Fibroblast of skin of scalp (primary cell): ENCODE data around the gene TSPAN14.
A peak's percentile ranks its signal among the peaks of the same experiment; 100 is the strongest.
"Not testable (repeated sequence)": the region's sequence is repeated elsewhere in the genome, so short reads cannot be mapped to it uniquely, and the experiment has no call there.

Source experiments
- DNase-seq: peaks from one replicate; pipeline ENCODE4 v3.0.0-alpha.2; 2013

The TSPAN14 gene

DNA sequence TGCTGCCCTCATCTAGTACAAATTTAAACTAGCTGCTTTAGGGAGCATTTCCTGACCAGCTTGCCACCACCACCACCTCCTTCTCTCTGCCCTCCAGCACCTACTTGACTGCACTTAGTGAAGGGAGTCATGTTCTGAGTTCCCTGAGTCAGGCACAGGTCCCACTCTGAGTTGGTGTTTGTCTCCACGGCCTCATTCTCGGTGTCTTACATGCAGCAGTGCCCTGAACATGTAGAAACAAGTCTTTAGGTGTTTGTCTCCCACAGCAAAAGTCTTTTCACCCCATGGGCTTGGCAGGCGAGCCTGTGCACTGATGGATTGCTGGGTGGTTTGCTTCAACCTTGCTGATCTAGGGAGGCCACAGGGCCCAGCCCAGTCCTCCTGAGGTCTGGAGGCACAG lies 16.9 kb downstream of the TSPAN14 start:
- DNase-seq = no peak

DNA sequence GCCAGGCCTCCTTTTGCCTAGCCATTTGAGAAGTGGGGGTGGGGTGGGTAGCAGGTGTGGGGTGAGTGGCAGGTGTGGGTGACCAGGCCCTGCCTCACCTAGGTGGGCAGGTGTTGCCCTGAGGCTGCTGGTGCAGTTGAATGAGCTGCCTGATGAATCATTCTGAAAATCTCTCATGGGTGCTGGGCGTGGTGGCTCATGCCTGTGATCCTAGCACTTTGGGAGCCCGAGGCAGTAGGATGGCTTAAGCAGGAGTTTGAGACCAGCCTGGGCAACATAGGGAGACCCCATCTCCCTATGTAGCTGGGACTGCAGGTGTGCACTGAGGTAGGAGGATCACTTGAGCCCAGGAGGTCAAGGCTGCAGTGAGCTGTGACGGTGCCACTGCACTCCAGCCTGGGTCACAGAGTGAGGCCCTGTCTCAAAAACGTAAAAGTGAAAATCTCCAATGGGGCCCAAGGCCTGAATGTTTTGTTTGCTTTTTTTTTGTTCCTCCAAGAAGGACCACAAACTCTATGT lies 17.7 kb downstream of the TSPAN14 start:
- no peak for DNase-seq

DNA sequence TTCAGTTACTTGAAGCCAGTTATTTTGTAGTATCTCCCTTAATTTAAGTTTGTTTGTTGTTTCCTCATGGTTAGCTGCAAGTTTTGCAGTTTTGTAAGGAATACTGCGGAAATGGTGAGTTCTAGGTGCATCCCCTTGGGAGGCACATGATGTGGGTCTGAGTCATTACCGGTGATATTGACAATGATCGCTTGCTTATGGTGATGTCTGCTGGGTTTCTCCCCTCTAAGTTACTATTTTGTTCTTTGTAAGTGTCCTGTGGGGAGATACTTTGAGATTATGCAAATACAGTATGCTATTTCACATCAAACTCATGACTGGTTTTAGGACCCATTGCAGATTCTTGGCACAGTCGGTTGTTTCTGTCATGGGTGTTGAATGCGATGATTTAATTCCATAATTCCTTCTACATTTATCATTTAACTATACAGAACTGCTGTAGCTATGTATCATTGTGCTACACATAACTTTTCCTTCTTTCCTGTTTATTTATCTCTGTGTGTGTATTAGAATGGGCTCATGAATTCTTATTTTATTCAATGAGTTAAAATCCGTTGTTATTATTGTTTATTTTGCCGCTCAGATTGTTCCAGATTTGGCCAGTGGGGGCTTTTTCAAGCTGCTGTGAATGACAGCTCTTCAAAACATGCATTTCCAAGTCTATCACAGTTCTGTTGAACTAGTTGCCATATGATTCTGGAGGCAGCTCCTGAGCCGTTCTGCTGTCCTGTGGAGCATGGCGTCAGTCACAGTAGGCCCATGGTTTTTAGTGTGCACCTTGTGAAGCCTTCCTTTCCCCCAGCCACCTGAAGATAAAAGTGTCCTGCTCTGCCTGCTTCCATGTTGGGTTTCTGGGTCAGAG lies 18.4 kb downstream of the TSPAN14 start:
- peak; percentile 89 for DNase-seq

DNA sequence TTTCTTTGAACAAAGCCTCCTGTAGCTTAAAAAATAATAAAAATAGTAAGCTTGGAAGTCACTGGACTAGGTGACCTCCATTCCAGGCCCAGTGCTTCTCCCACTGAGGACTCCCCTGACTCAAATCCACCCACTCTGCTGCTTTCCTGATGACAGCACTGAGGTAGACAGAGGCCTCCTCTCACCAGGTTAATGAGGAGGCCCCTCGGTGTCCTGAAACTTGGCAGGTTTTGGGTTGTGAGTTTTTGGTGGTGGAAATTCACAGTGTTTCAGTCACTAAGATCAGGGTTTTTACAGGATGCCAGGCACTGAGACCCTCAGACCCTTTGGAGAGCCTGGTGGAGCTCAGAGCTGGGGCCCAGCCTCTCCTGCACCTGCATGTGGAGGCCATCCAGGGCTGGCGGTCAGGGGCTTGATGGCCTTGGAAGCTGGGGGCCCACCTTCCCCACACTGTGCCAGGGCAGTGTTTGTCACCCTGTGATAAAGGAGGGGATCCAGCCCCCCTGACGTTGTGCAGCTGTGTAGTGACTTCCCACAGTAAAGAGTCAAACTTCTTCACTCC lies 19.1 kb downstream of the TSPAN14 start:
- no peak for DNase-seq

DNA sequence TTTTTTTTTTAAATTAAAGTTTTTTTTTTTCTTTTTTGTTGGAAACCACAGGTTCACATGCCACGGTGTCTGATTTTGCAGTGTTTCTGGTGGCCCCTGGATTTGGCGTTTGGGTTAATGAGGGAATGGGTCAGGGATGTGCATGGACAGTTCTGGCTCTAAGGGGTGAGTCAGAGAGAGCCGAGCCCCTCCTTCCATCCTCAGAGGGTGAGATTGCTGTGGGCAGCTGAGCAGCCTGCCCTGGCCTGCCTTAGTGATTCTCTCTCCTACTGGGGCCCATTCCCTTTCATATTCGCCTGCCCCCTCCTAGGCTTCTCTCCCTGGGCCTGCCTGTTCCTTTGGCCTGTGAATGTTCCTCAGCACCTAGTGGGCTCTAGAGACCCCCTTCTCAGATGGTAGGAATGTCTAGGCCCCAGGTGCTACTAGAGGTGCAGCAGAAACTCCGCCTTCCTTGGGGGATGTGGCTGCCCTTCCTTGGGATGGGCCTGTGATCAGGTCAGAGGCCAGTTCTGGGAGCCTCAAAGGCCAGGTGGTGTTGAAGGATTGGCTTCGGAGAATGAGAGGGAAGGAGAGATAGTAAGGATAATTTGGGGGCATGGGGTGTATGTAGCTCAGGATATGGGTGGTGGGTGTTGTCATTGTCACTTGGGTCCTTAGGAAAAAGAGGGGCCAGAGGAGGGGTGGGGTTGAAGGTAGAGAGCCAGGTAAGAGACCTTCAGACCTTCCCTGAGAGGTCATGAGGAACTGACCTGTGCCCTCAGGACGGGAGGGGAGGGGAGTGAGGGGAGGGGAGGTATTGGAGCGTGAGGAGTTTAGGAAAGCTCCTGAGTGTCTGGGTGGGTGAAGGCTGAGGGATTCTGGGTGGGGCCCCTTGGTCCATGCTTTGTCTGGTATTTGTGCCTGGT lies 19.8 kb downstream of the TSPAN14 start:
- peak; percentile 31 for DNase-seq

DNA sequence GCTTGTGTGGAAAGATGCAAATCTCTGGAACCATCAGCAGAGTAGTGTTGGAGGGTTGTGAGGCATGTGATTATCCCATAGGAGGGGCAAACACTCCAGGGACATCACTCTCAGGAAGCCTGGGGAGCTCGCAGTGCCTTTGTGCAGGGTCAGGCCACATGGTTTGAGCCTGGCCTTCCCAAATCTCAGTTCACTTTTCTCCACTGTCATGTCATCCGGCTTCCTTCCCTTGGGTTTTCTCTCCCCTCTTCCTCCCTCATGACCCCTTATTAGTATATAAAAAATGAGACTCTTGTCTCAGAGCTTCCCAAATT lies 20.4 kb downstream of the TSPAN14 start:
- no peak for DNase-seq

DNA sequence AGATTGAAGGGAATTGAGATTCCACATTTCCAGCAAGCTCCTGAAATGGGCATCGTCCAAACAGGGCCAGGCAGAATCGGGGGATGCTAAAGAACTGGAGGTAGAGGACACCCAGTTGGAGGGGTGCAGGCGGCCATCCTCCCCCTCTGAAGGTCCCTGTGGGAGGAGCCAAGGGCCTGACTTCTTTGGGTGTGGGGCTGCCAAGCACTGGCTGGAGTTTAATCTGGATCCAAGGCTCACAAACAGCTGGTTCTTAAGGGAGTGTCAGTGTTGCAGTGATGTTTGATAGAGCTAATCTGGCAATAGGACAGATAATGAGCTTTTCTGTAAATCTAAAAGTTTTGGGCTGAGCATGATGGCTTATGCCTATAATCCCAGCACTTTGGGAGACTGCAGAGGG lies 20.8 kb downstream of the TSPAN14 start:
- no peak for DNase-seq

DNA sequence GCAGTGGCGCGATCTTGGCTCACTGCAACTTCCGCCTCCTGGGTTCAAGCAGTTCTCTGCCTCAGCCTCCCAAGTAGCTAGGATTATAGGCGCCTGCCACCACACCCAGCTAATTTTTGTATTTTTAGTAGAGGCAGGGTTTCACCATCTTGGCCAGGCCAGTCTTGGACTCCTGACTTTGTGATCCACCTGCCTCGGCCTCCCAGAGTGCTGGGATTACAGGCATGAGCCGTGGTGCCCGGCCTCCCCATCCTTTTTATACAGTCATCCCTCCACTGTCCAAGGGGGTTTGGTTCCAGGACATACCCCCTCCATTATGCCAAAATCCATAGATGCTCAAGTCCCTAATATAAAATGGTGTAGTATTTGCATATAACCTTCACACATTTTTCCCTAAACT lies 21.5 kb downstream of the TSPAN14 start:
- DNase-seq = not testable (repeated sequence)

DNA sequence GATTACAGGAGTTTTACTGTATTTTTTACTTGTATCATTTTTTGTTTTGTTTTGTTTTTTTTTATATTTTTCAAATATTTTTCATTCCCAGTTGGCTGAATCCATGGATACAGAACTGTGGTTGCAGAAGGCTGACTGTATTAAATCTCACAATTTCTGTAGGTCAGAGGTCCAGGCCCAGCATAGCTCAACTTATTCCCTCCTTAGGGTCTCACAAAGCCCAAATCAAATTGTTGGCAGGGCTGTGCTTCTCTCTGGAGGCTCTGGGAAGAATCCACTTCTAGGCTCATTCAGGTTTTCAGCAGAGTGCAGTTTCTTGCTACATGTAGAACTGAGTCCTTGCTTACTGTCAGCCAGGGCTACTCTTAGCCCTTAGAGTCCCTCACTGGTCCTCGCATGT lies 22.6 kb downstream of the TSPAN14 start:
- DNase-seq = no peak

DNA sequence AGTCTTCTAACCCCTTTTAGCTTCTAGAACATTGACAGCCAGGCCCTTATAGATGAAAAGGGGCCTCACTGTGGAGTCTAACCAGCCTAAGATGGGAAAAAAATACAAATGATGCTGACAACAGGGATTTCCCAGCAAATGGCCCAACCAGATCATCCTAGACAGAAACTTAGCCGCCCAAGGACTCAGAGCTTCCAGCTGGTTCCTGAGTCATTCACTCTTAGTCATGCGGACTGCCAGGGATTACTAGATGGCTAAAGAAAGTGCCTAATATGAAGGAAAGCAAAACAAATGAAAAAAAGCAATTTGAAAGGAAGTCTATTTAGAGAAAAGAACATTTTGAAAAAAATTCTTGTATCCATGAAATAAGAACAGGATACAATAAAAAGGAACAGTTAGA lies 23.7 kb downstream of the TSPAN14 start:
- peak; percentile 82 for DNase-seq

DNA sequence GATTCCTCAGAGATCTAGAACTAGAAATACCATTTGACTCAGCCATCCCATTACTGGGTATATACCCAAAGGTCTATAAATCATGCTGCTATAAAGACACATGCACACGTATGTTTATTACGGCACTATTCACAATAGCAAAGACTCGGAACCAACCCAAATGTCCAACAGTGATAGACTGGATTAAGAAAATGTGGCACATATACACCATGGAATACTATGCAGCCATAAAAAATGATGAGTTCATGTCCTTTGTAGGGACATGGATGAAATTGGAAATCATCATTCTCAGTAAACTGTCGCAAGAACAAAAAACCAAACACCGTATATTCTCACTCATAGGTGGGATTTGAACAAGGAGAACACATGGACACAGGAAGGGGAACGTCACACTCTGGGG lies 26.3 kb downstream of the TSPAN14 start:
- not testable (repeated sequence) for DNase-seq

DNA sequence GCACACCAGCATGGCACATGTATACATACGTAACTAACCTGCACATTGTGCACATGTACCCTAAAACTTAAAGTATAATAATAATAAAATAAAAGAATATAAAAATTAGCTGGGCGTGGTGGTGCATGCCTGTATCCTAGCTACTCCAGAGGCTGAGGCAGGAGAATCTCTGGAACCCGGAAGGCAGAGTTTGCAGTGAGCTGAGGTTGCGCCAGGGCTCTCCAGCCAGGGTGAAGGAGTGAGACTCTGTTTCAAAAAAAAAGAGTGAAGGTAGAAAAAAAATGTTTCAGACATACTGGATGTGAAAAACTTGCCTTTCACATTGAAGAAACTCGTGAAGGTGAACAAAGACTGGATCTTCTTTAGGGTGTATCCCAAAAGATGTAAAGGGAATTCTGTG lies 26.7 kb downstream of the TSPAN14 start:
- DNase-seq = no peak

DNA sequence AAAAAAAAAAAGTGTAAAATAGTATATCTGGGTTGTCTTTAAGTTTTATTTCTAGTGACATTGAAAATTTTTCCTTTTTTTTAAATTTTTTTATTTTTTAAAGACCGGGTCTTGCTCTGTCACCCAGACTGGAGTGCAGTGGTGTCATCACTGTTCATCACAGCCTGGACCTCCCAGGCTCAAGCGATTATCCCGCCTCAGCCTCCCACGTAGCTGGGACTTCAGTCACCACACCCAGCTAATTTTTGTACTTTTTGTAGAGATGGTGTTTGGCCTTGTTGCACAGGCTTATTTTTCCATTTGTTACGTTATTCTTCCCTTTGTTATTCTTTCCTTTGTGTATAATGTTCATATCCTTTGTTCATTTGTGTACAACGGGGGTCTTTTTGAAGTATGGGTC lies 30.1 kb downstream of the TSPAN14 start:
- peak; percentile 27 for DNase-seq

DNA sequence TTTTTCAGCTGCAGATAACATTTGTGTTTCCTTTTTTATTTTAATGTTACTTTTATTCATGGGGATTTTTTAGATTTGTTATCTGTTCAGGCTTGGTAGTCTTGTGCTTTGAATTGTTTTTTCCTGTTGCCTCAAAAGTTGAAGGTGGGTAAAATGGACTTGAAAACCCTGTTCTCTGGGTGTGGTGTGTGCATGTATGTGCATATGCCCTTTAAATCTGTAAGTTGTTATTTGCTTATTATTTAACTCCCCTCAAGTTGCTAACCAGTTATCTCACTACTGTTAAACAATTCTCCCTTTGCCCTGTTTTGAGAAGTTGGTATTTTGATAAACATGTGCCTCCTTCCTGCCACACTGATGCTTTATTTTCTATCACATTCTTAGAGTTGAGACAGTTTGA lies 30.6 kb downstream of the TSPAN14 start:
- DNase-seq = no peak

DNA sequence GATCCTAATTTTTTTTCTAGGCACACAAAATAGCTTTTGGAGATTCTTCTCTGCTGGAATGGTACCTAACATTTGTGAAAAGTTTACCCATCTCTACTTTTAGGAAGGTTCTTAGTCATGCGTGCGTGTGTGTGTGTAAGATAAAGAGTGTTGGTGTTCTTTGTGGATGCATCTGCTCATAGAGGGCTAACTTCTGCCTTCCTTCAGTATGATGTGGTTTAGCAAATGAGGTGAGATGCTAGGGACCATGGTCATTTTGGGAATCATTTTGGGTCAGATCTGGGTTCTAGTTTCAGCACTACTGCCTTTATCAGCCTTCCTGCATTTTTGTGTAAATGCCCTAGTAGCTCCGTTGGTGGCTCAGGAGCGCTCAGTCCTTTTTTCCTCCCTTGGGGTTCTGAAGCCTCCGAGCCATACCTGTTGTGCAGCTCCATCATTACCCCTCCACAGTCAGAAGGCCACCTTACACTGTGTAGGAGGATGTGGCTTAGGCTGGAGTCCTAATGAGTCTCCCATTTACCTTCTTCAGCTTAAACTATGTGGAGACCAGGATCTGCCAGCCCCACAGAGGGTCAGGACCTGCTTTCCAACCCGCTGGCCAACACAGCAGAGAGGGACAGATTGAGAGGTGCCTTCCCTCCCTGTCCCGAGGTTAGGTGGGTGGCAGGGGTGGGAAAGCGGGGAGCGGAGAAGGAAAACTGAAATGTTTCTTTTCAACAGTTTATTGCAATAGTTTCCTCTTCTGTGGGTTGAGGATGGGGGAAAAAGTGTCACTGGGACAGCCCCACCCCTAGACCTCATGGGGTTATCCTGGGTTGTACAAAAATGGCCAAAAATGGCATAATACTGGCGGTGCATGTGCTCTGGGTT lies 31.2 kb downstream of the TSPAN14 start:
- no peak for DNase-seq

DNA sequence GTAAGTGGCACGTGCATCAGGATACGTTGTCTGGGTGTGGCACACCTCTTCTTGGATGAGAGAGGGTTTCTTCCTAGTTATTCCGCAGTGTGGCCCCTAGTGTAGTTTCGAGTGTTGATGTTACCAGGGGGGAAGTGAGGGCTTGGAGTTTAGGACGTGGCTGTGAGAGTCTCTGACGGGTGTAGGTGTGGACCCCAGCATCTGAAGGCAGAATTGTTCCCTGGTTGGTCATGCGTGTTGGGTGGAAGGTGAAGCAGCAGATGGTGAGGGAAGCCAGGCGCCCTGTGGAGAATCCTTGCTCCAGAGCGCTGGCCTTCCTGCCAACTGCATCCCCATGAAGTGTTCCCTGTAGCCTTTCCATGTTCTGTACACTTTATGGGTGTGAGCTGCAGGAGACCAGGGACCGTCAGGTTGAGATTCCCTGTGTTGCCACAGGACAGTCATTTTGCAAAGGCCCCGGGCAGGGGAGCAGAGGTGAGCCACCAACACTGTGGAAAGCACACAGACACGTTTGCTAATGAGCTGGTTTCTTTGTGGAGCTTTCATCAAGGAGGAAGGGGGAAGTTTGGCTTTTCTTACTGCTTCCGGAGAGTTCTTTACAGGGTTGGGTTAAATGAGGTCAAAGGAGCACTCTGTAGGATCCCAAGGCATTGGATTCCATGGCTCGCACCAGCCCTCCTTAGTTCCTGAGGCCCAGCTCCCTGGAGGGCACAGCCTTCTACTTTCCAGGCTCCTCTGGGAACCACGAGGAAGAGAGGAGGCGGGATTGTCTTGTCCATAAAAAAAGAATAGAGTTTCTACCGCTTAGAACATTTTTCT lies 32.0 kb downstream of the TSPAN14 start:
- DNase-seq = peak; percentile 40

DNA sequence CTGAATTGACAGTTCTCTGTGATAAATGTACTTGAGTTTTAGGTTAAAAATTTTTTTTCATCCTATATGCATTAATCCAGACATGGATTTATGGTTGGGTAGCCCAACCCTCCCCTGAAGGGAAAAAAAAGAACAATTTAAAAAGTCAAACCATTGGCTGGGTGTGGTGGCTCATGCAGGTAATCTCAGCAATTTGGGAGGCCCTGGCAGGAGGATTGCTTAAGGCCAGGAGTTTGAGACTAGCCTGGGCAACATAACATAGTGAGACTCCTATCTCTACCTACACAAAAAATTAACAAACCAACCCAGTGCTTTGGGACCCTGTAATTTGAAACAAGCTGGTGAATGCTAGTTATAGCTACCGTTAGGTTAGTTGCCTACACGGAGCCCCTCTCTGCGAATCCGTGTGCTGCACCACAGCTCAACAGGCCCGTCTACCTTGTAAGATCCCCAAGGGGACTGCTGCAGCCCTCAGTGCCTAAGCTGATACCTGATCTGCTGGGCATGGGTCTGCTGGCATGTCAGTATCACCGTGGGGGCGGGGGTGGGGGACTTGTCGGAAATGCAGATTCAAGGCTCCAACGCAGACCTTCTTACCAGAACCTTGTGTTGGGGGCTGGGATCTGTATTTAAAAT lies 32.8 kb downstream of the TSPAN14 start:
- no peak for DNase-seq

DNA sequence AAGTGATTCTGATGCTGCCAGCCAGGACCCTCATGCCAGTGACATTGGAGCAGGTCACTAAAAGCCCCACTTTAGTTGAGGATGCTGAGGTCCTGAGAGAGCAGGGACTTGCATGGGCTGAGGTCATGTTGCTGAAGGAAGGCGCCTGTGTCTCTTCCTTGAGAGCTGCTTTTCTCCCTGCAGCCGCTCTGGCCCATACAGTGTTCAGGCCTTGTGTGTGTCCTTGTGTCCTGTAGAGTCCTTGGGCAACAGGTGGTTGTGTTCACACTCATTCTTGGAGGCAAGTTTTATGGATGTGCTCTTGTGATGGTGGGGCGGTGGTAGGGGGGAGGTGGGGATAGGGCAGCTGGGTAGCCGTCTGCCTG lies 33.3 kb downstream of the TSPAN14 start:
- DNase-seq = no peak

DNA sequence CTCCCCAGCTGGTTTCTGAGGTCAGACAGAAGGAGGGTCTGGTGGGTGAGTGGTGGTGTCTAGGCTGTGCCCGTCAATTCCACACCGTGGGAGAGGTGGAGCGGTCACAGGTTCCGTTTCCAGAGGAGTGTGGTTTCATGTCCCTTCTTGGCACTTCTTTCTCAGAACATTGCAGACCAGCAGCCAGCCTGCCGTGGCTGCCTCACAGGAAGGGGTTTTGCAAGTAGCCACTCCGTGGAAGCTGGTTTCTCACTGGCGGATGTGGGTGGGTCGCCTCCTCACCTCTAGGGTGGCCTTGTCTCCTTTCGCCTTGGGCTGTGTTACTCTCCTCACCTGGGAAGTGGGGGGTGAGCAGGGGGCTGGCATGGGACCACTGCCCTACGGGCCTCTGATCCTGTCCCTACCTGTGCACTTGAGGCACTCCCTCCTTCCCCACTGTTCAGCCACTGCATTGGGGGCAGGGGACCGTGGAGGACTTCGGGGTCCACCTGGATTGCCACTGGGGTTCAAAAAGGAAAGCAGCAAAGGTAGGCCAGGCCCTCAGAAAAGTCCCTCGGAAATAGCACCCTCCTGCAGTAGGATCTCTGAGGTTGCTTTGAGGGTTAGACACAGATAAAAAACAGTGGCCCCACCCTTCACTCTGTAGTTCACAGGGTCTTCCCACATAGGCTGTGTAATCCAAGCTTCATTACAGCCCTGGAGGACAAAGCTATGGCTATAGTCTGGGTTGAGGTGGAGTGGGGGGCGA lies 33.9 kb downstream of the TSPAN14 start:
- no peak for DNase-seq

DNA sequence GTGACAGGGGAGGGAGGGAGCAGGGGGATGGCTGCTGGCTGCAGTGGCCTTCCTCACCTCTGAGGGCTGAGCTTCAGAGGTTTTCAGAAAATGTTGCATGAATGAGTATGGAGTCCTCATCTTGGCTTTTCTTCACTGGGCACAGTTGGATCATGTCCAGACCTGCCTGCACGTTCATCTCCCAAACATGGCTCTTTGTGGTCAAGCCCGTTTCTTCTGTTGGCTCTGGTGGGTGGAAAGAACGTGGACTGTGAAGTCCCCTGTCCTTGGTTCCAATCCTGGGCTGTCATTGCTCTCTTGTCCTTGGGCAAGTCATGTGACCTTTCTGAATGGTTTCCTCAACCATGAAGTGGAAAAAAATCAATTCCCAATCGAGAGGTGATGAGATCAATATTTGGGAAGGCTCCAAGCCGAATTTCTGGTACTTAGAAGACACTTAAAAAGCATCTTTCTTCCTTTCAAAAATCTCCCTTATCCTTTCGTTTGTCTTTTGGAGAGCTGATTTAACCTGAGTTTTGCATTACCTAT lies 34.5 kb downstream of the TSPAN14 start:
- DNase-seq = no peak
